Occipital lobe (tissue), 2 donors: ENCODE data around the gene ZNF827. TPM values are rescaled to one million over a fixed set of nuclear protein-coding genes. Genes with fewer than 3 reads are reported as not detected.
"Not testable (repeated sequence)": the region's sequence is repeated elsewhere in the genome, so short reads cannot be mapped to it uniquely, and the experiment has no call there.

ENCODE experiments used
- DNase-seq: peaks from one replicate; lab custom pipeline; 2025; lab: John Stamatoyannopoulos, UW
- total RNA-seq: library from RNA; depleted of rRNA; stranded (reverse); fragments of >200 nt; gene quantifications from one replicate; pipeline ENCODE4 v1.2.3, GENCODE V29; 2014

The ZNF827 gene
- total RNA-seq, 1 donor from 2014 or later, result 11.7 TPM

GRCh38 chr4:145863191-145863590, 75.4 kb downstream of the ZNF827 start:
- DNase-seq, result no peak

- no peak for DNase-seq
These were observed 77.0 kb downstream of the ZNF827 start for GRCh38 chr4:145861336-145862318.

- DNase-seq, result no peak
These were observed 77.7 kb downstream of the ZNF827 start for GRCh38 chr4:145860897-145861296.

- DNase-seq, result no peak
These were observed 78.2 kb downstream of the ZNF827 start for GRCh38 chr4:145860446-145860845.

GRCh38 chr4:145859926-145860325, 78.7 kb downstream of the ZNF827 start:
- no peak for DNase-seq

GRCh38 chr4:145859426-145859825, 79.2 kb downstream of the ZNF827 start:
- no peak for DNase-seq

- DNase-seq, result no peak
These were observed 86.3 kb downstream of the ZNF827 start for GRCh38 chr4:145852256-145852839.

- DNase-seq, result no peak
These were observed 87.0 kb downstream of the ZNF827 start for GRCh38 chr4:145851511-145852201.

- no peak for DNase-seq
These were observed 90.9 kb downstream of the ZNF827 start for GRCh38 chr4:145847764-145848163.

- no peak for DNase-seq
These were observed 93.5 kb downstream of the ZNF827 start for GRCh38 chr4:145845118-145845517.

- no peak for DNase-seq
These were observed 95.0 kb downstream of the ZNF827 start for GRCh38 chr4:145843639-145844038.

- no peak for DNase-seq
These were observed 95.5 kb downstream of the ZNF827 start for GRCh38 chr4:145843148-145843547.

GRCh38 chr4:145842224-145842887, 96.3 kb downstream of the ZNF827 start:
- DNase-seq, result no peak

- DNase-seq, result no peak
These were observed 97.8 kb downstream of the ZNF827 start for GRCh38 chr4:145840801-145841200.

- no peak for DNase-seq
These were observed 98.4 kb downstream of the ZNF827 start for GRCh38 chr4:145840162-145840768.

GRCh38 chr4:145839151-145839550, 99.5 kb downstream of the ZNF827 start:
- DNase-seq, result no peak

GRCh38 chr4:145832384-145832783, 106.2 kb downstream of the ZNF827 start:
- not testable (repeated sequence) for DNase-seq

- no peak for DNase-seq
These were observed 107.9 kb downstream of the ZNF827 start for GRCh38 chr4:145830699-145831098.

- DNase-seq, result no peak
These were observed 108.8 kb downstream of the ZNF827 start for GRCh38 chr4:145829629-145830395.

- no peak for DNase-seq
These were observed 109.7 kb downstream of the ZNF827 start for GRCh38 chr4:145828802-145829485.
